ENCODE data around the gene CPLX4.

DNA sequence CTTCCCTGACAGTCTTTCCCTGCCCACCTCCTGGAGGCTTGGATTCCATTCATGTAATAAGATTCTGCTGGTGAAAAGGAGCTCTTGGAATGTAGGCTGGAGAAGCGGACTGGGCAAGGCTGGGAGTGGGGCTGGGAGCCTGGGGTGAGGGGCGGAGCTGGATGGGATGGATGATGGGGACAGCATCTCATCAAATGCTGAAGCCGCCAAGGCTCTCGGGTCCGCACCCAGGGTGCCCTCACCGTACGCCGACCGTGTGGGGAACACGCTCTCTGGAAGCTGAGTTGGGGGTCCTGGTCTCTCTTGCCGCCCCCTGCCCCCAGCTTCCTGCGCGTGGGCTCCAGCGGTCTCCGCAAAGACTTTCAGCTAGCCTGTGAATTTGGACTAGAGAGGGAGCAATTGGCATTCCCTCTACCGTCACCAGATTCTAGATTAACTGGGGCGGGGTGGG is 54.3 kb downstream of the CPLX4 start:
- TF ChIP-seq POLR2A (IDR thresholded peaks at IDR 0.05) = no peak
- TF ChIP-seq, protein P1, sequence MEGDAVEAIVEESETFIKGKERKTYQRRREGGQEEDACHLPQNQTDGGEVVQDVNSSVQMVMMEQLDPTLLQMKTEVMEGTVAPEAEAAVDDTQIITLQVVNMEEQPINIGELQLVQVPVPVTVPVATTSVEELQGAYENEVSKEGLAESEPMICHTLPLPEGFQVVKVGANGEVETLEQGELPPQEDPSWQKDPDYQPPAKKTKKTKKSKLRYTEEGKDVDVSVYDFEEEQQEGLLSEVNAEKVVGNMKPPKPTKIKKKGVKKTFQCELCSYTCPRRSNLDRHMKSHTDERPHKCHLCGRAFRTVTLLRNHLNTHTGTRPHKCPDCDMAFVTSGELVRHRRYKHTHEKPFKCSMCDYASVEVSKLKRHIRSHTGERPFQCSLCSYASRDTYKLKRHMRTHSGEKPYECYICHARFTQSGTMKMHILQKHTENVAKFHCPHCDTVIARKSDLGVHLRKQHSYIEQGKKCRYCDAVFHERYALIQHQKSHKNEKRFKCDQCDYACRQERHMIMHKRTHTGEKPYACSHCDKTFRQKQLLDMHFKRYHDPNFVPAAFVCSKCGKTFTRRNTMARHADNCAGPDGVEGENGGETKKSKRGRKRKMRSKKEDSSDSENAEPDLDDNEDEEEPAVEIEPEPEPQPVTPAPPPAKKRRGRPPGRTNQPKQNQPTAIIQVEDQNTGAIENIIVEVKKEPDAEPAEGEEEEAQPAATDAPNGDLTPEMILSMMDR (IDR thresholded peaks at IDR 0.05 in 8 of 11, conservative IDR thresholded peaks at IDR 0.05 in 3 of 11) = no peak
